GM10266 (cell line): ENCODE results near the gene GBF1.

ENCODE experiments used
- DNase-seq: peaks from one replicate; pipeline ENCODE4 v3.0.0; 2012; ENCODE audit errors: extremely low spot score
- CTCF ChIP-seq: IDR thresholded peaks from 2 replicates; pipeline ENCODE4 v1.5.1; 2012; ENCODE audit warnings: mild to moderate bottlenecking, low read depth; ENCODE audit not compliant: control insufficient read depth, insufficient read depth; ENCODE audit errors: missing control alignments

Gene GBF1

GRCh38 chr10:102327641-102328040, 82.3 kb downstream of the GBF1 start:
- no peak for TF ChIP-seq CTCF
- DNase-seq, result no peak

- no peak for DNase-seq
- no peak for TF ChIP-seq CTCF
These were observed 87.4 kb downstream of the GBF1 start for GRCh38 chr10:102332772-102333171.

GRCh38 chr10:102334101-102334500, 88.8 kb downstream of the GBF1 start:
- TF ChIP-seq CTCF, result no peak
- no peak for DNase-seq

- TF ChIP-seq CTCF, result no peak
- DNase-seq, result no peak
These were observed 89.9 kb downstream of the GBF1 start for GRCh38 chr10:102335184-102335583.

- DNase-seq, result no peak
- no peak for TF ChIP-seq CTCF
These were observed 95.8 kb downstream of the GBF1 start for GRCh38 chr10:102341038-102341688.

GRCh38 chr10:102342458-102342857, 97.1 kb downstream of the GBF1 start:
- DNase-seq, result no peak
- TF ChIP-seq CTCF, result no peak

- TF ChIP-seq CTCF, result no peak
- no peak for DNase-seq
These were observed 97.6 kb downstream of the GBF1 start for GRCh38 chr10:102342958-102343357.
